MG63 (cell line): ENCODE results near the gene SLC38A4. TPM values are rescaled to one million over a fixed set of nuclear protein-coding genes. Genes with fewer than 3 reads are reported as not detected.

Experiments used
- DNase-seq: peaks from one replicate; pipeline ENCODE4 v3.0.0-alpha.2; 2020
- H3K27me3 ChIP-seq: fragments of 250-450 bp; sonication (Bioruptor Pico); 2 replicates; pipeline ENCODE4 v1.5.1; 2020; ENCODE audit warnings: mild to moderate bottlenecking, moderate library complexity
- H3K36me3 ChIP-seq: fragments of 250-450 bp; sonication (Bioruptor Pico); 2 replicates; pipeline ENCODE4 v1.5.1; 2020; ENCODE audit warnings: mild to moderate bottlenecking, moderate library complexity
- H3K4me3 ChIP-seq: fragments of 250-450 bp; sonication (Bioruptor Pico); 2 replicates; pipeline ENCODE4 v1.5.1; 2020; ENCODE audit warnings: mild to moderate bottlenecking, moderate library complexity
- H3K9me3 ChIP-seq: fragments of 250-450 bp; sonication (Bioruptor Pico); 2 replicates; pipeline ENCODE4 v1.5.1; 2020; ENCODE audit warnings: mild to moderate bottlenecking, moderate library complexity
- total RNA-seq: library from RNA; depleted of rRNA; stranded (reverse); fragments of >200 nt; shearing (Covaris generic); gene quantifications from 2 replicates; pipeline ENCODE4 v1.2.3, GENCODE V29; 2014; ENCODE audit warnings: low replicate concordance

SLC38A4 gene
- total RNA-seq, 1 experiment from 2014 or later: 3.0 TPM

GRCh38 chr12:46831335-46832129 lies 5.7 kb upstream of the SLC38A4 start:
- H3K27me3 ChIP-seq: no peaks in the 10 kb centered on the region
- no peak overlapping the region for H3K4me3 ChIP-seq
- H3K36me3 ChIP-seq: no peaks in the 10 kb centered on the region
- no peak for DNase-seq
- no peaks in the 10 kb centered on the region for H3K9me3 ChIP-seq

- Histone ChIP-seq H3K27me3 (no peaks in the 10 kb centered on the region), H3K4me3 (no peak overlapping the region), H3K9me3 (no peaks in the 10 kb centered on the region), H3K36me3 (no peaks in the 10 kb centered on the region)
- DNase-seq: no peak
Observed at GRCh38 chr12:46830731-46831334, 5.0 kb upstream of the SLC38A4 start.

- Histone ChIP-seq H3K27me3 (no peaks in the 10 kb centered on the region), H3K4me3 (no peak overlapping the region), H3K36me3 (no peaks in the 10 kb centered on the region), H3K9me3 (no peaks in the 10 kb centered on the region; the same call in 1 of the 2 replicates)
- DNase-seq: no peak
Observed at GRCh38 chr12:46824709-46825108, 1.1 kb downstream of the SLC38A4 start.

GRCh38 chr12:46818642-46819041 lies 7.2 kb downstream of the SLC38A4 start:
- no peaks in the 10 kb centered on the region for H3K36me3 ChIP-seq
- no peaks in the 10 kb centered on the region for H3K27me3 ChIP-seq
- no peak for DNase-seq
- peaks cover 3% of the 10 kb centered on the region for H3K9me3 ChIP-seq
- no peak overlapping the region for H3K4me3 ChIP-seq

GRCh38 chr12:46815809-46816208 lies 10.0 kb downstream of the SLC38A4 start:
- Histone ChIP-seq H3K4me3 (no peak overlapping the region), H3K27me3 (no peaks in the 10 kb centered on the region), H3K36me3 (no peaks in the 10 kb centered on the region), H3K9me3 (peaks cover 3% of the 10 kb centered on the region)
- no peak for DNase-seq

GRCh38 chr12:46814143-46814542 lies 11.7 kb downstream of the SLC38A4 start:
- H3K4me3 ChIP-seq: no peak overlapping the region
- no peak for DNase-seq
- H3K9me3 ChIP-seq: peaks cover 3% of the 10 kb centered on the region; the same call in 1 of the 2 replicates
- H3K27me3 ChIP-seq: no peaks in the 10 kb centered on the region
- no peaks in the 10 kb centered on the region for H3K36me3 ChIP-seq

GRCh38 chr12:46811185-46811584 lies 14.6 kb downstream of the SLC38A4 start:
- H3K9me3 ChIP-seq: no peaks in the 10 kb centered on the region
- no peaks in the 10 kb centered on the region for H3K36me3 ChIP-seq
- H3K4me3 ChIP-seq: no peak overlapping the region
- DNase-seq: no peak
- no peaks in the 10 kb centered on the region for H3K27me3 ChIP-seq

GRCh38 chr12:46808955-46809697 lies 16.7 kb downstream of the SLC38A4 start:
- no peaks in the 10 kb centered on the region for H3K36me3 ChIP-seq
- H3K9me3 ChIP-seq: no peaks in the 10 kb centered on the region
- no peaks in the 10 kb centered on the region for H3K27me3 ChIP-seq
- no peak overlapping the region for H3K4me3 ChIP-seq
- no peak for DNase-seq

GRCh38 chr12:46808317-46808716 lies 17.5 kb downstream of the SLC38A4 start:
- no peaks in the 10 kb centered on the region for H3K27me3 ChIP-seq
- DNase-seq: no peak
- H3K4me3 ChIP-seq: no peak overlapping the region
- H3K36me3 ChIP-seq: no peaks in the 10 kb centered on the region
- H3K9me3 ChIP-seq: no peaks in the 10 kb centered on the region

- Histone ChIP-seq H3K9me3 (no peaks in the 10 kb centered on the region; the same call in 1 of the 2 replicates), H3K4me3 (no peak overlapping the region), H3K36me3 (no peaks in the 10 kb centered on the region), H3K27me3 (no peaks in the 10 kb centered on the region)
- DNase-seq: no peak
Observed at GRCh38 chr12:46804054-46804453, 21.7 kb downstream of the SLC38A4 start.

- DNase-seq: no peak
- no peaks in the 10 kb centered on the region; the same call in 1 of the 2 replicates for H3K9me3 ChIP-seq
- H3K27me3 ChIP-seq: no peaks in the 10 kb centered on the region
- no peaks in the 10 kb centered on the region for H3K36me3 ChIP-seq
- H3K4me3 ChIP-seq: no peak overlapping the region
Observed at GRCh38 chr12:46803517-46803916, 22.3 kb downstream of the SLC38A4 start.

GRCh38 chr12:46801293-46801692 lies 24.5 kb downstream of the SLC38A4 start:
- Histone ChIP-seq H3K36me3 (no peaks in the 10 kb centered on the region), H3K9me3 (no peaks in the 10 kb centered on the region; the same call in 1 of the 2 replicates), H3K4me3 (no peak overlapping the region), H3K27me3 (no peaks in the 10 kb centered on the region)
- no peak for DNase-seq

GRCh38 chr12:46800160-46800559 lies 25.6 kb downstream of the SLC38A4 start:
- no peak overlapping the region for H3K4me3 ChIP-seq
- DNase-seq: no peak
- no peaks in the 10 kb centered on the region for H3K36me3 ChIP-seq
- no peaks in the 10 kb centered on the region for H3K27me3 ChIP-seq
- H3K9me3 ChIP-seq: no peaks in the 10 kb centered on the region; the same call in 1 of the 2 replicates

- H3K27me3 ChIP-seq: no peaks in the 10 kb centered on the region
- H3K9me3 ChIP-seq: peaks cover 2% of the 10 kb centered on the region; the same call in 1 of the 2 replicates
- DNase-seq: no peak
- H3K36me3 ChIP-seq: no peaks in the 10 kb centered on the region
- H3K4me3 ChIP-seq: no peak overlapping the region
Observed at GRCh38 chr12:46798648-46799047, 27.1 kb downstream of the SLC38A4 start.

- Histone ChIP-seq H3K27me3 (no peaks in the 10 kb centered on the region), H3K36me3 (no peaks in the 10 kb centered on the region), H3K9me3 (peaks cover 2% of the 10 kb centered on the region; the same call in 1 of the 2 replicates), H3K4me3 (no peak overlapping the region)
- no peak for DNase-seq
Observed at GRCh38 chr12:46798056-46798455, 27.7 kb downstream of the SLC38A4 start.

GRCh38 chr12:46795988-46796387 lies 29.8 kb downstream of the SLC38A4 start:
- Histone ChIP-seq H3K4me3 (no peak overlapping the region), H3K27me3 (no peaks in the 10 kb centered on the region), H3K9me3 (peaks cover 2% of the 10 kb centered on the region; the same call in 1 of the 2 replicates), H3K36me3 (no peaks in the 10 kb centered on the region)
- no peak for DNase-seq

GRCh38 chr12:46794593-46795190 lies 31.1 kb downstream of the SLC38A4 start:
- Histone ChIP-seq H3K27me3 (no peaks in the 10 kb centered on the region), H3K4me3 (no peak overlapping the region), H3K36me3 (no peaks in the 10 kb centered on the region), H3K9me3 (peaks cover 2% of the 10 kb centered on the region; the same call in 1 of the 2 replicates)
- DNase-seq: no peak
